GM12864 (cell line): ENCODE data around the gene ATP2B3.

Experiments used
- DNase-seq: peaks from one replicate; pipeline ENCODE4 v3.0.0-alpha.2; 2011; ENCODE audit warnings: low read depth
- H3K4me3 ChIP-seq: 2 replicates; pipeline ENCODE4 v1.5.1; 2011; ENCODE audit warnings: mild to moderate bottlenecking, low read depth, low read length, control low read depth
- TF ChIP-seq, protein P1 (sequence below): IDR thresholded peaks from 2 replicates; pipeline ENCODE4 v1.5.1; 2011; ENCODE audit warnings: low read depth, mild to moderate bottlenecking, moderate library complexity, low read length, control low read depth, inconsistent platforms; ENCODE audit errors: missing control alignments

The ATP2B3 gene

DNA sequence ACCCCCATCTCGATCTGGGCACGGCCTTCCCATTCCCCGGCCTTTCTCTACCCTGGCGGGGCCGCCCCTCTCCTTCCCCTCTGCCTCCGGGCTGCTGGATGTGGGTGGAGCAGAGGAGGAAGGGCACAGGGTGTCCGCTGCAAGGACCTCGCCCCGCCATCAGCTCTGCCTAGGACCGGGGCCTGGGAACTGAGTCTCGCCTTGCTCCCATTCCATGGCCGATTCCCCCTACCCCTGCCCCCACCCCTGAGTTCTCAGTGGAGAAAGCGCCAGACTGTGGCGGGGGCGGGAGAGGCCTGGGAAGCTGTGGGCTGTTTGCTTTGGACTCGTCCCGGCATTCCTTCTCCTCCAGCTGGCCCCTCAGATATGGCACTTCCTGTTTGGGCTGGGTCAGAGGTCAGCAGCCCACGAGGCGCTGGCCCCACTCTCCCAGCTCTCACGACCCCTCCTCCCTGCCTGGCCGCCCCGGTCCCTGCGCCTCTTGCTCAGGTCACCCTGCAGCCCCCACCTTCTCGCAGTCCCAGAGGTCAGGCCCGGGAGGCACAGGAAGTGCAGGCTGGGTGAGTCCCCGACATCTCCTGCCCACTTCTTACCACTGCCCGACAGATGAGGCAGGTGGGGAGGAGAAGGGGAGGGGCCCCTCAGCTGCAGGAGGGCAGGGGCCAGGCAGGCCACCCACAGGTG, 29.1 kb upstream of the ATP2B3 start:
- no peak for DNase-seq
- H3K4me3 ChIP-seq = no peak overlapping the region
- TF ChIP-seq, protein P1, sequence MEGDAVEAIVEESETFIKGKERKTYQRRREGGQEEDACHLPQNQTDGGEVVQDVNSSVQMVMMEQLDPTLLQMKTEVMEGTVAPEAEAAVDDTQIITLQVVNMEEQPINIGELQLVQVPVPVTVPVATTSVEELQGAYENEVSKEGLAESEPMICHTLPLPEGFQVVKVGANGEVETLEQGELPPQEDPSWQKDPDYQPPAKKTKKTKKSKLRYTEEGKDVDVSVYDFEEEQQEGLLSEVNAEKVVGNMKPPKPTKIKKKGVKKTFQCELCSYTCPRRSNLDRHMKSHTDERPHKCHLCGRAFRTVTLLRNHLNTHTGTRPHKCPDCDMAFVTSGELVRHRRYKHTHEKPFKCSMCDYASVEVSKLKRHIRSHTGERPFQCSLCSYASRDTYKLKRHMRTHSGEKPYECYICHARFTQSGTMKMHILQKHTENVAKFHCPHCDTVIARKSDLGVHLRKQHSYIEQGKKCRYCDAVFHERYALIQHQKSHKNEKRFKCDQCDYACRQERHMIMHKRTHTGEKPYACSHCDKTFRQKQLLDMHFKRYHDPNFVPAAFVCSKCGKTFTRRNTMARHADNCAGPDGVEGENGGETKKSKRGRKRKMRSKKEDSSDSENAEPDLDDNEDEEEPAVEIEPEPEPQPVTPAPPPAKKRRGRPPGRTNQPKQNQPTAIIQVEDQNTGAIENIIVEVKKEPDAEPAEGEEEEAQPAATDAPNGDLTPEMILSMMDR = no peak

DNA sequence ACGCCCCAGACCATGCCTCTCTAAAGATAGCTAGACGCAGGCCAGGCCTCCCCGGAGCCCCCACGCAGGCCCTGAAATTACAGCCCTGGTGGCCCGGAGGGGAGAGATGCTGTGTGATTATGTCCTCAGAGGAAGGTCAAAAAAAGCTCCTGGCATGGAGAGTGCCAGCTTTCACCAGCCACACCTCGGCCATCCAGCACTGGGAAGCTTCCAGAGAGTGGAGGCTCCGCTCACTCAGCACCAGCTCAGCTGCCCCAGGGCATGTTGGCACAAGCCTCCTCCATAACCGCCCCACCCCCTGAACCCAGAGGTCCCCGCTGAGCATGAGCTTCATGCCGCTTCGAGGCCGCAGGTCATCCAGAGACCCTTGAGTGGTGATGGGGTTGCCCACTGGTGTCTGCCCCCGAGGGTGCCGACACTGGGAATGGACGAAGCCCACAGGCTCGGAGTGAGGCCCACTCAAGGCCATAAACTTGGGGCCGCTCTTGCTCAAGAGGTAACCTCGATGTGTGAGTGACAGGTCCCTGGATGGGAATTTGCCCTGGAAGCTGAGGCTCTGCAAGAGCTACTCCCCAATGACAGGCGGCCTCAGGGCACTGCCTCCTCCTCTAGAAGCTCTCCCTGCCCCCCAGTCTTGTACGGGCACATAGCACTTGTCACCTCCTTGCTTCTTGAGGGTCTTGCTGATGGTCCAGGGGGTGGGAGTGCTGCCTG, 27.1 kb upstream of the ATP2B3 start:
- H3K4me3 ChIP-seq = no peak overlapping the region

DNA sequence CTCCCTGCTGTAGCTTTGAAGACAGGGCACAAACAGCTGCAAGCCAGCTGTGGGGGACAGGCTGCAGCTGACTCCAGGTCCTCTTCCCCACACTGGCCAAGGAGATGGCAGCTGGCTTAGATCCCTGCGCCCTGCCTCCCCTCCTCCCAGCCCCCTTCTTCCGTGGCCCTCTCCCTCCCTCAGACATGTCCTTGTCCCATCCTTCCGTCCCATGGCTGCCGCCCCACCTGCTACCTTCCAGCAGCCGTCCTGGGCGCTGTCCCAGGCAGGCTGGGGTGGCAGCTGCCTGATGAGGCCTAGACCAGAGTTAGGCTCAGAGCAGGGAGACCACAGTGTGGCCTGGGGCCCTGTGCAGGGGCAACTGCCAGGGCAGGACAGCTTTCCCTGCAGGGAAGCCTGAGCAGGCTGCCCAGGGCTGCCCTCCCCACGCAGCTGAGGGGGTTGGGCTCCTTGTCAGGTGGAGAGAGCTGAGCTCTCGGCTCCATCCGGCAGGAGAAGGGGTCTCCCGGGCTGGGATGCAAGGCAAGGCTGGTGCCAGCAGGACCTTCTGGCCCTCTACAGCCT, 26.0 kb upstream of the ATP2B3 start:
- no peak overlapping the region for H3K4me3 ChIP-seq
- DNase-seq = no peak
- TF ChIP-seq, protein P1 = no peak

More for the DNA sequence above, 27.1 kb upstream of the ATP2B3 start:
- TF ChIP-seq, protein P1 = no peak
- DNase-seq = no peak

DNA sequence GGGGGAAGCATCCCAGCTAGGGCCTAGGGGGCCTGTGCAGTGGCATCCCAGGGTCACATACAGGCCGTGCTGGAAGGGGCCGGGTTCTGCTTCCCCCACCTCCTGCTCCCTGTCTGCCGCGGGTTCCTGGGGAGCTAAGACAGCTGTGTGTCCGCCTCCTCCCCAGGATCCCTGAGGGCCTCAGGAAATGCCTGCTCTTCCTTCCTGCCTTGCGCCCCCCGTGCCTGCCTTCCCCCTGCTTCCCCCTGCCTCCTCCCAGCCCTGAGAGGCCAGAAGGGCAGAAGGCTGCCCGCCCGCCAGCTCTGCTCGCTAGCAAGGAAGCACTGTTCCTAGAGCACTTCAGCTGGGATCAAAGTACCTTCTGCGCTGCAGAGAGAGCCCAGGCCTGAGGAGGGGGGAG, 25.5 kb upstream of the ATP2B3 start:
- TF ChIP-seq, protein P1 = no peak
- H3K4me3 ChIP-seq = no peak overlapping the region
- DNase-seq = no peak

DNA sequence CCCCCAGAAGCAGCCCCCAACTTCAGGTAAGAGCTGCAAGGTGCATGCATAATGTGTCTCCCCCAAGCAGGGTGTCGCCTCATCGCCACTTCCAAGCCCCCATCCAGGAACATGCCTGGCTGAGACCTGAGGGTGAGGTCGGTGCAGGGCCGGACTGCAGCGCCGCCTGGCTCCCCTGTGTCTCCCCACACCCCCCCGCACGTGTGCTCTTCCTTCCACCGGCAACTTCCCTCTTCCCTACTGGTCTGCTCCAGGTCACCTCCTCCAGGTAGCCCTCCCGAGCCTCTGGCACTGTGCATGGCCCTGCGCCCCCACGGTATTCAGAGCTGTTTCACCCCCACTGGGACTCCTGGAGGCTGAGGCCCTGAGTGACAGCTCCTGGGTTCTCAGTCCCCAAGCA, 24.9 kb upstream of the ATP2B3 start:
- H3K4me3 ChIP-seq = no peak overlapping the region
- TF ChIP-seq, protein P1 = no peak
- no peak for DNase-seq

DNA sequence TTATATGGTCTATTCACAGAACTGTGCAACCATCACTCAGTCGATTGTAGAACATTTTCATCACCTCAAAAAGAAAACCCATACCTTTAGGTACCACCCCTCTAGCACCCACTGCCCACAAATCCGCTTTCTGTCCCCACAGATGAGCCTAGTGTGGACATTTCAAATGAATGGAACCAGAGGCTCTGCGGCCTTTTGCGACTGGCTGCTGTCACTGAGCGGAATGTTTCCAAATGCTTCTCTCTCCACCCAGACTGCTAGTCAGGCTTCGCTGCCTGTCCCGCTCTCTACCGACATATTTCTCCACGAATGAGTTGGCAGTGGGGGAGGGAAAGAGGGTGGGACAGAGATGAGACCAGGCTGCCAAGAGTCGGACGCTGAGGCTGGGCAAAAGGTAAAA, 24.4 kb upstream of the ATP2B3 start:
- TF ChIP-seq, protein P1 = no peak
- DNase-seq = no peak
- H3K4me3 ChIP-seq = no peak overlapping the region

DNA sequence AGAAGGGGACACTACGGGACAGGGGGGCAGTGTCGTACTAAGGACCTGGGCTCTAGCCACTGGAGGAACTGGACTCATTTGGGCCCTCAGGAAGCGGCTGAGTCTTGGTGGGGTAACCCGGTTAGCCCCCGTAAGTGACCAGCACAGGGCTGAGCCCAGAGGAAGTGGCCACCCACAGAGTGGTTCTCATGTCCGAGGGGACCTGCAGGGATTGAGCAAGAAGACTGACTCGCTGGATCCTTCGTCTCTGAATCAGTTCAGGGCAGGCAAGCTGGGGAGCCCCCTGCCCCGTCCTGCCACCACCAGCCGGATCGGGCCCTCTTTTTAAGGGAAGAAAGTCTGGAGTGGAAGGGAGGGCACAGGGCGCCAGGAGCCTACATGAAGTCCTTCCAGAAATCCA, 23.4 kb upstream of the ATP2B3 start:
- no peak overlapping the region for H3K4me3 ChIP-seq
- DNase-seq = no peak
- TF ChIP-seq, protein P1 = no peak
